OCI-LY7 (cell line): ENCODE measurements around the gene JDP2.

Experiments
- EZH2phosphoT487 ChIP-seq: fragments of 200-600 bp; sonication (generic); IDR thresholded peaks from 2 replicates; pipeline ENCODE4 v1.6.1; 2018; ENCODE audit warnings: low read depth, borderline replicate concordance, mild to moderate bottlenecking, mixed run types, antibody characterized with exemption, low read length, moderate library complexity, mixed read lengths
- TF ChIP-seq, protein P1 (sequence below): fragments of 200-600 bp; sonication (generic); conservative IDR thresholded peaks from 2 replicates; pipeline ENCODE4 v1.5.1; 2014; ENCODE audit warnings: mild to moderate bottlenecking, antibody characterized with exemption, low read length, moderate library complexity, mixed read lengths

DNA sequence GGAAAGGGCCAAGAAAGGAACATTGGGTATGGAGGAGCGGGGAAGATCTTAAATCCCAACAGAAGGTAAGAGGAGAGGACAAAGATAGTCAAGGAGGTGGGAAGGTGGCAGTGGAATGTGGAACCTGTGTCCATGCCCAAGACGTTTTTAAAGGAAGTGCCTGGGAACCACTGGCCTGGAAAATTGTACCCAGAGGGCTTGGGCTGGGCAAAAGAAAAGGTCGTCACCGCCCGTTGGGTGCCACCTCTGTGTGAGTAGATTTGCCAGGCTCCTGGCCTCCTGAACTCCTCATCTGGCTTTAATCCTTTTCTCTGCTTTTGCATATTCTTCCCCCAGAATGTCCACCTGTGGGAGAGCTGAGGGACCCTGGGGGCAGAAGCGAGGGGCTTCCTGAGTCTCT, 32.6 kb downstream of the JDP2 start:
- TF ChIP-seq, protein P1, sequence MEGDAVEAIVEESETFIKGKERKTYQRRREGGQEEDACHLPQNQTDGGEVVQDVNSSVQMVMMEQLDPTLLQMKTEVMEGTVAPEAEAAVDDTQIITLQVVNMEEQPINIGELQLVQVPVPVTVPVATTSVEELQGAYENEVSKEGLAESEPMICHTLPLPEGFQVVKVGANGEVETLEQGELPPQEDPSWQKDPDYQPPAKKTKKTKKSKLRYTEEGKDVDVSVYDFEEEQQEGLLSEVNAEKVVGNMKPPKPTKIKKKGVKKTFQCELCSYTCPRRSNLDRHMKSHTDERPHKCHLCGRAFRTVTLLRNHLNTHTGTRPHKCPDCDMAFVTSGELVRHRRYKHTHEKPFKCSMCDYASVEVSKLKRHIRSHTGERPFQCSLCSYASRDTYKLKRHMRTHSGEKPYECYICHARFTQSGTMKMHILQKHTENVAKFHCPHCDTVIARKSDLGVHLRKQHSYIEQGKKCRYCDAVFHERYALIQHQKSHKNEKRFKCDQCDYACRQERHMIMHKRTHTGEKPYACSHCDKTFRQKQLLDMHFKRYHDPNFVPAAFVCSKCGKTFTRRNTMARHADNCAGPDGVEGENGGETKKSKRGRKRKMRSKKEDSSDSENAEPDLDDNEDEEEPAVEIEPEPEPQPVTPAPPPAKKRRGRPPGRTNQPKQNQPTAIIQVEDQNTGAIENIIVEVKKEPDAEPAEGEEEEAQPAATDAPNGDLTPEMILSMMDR, result no peak
- no peak for TF ChIP-seq EZH2phosphoT487
